GM12801 (cell line): ENCODE measurements around the gene RASIP1.

ENCODE experiments used
- CTCF ChIP-seq: IDR thresholded peaks from one replicate; pipeline ENCODE4 v1.5.1; 2011; ENCODE audit warnings: control low read depth; ENCODE audit not compliant: insufficient read length; ENCODE audit errors: extremely low read depth

Gene RASIP1

GRCh38 chr19:48739404-48740163 lies 826 bp downstream of the RASIP1 start:
- no peak for TF ChIP-seq CTCF

DNA sequence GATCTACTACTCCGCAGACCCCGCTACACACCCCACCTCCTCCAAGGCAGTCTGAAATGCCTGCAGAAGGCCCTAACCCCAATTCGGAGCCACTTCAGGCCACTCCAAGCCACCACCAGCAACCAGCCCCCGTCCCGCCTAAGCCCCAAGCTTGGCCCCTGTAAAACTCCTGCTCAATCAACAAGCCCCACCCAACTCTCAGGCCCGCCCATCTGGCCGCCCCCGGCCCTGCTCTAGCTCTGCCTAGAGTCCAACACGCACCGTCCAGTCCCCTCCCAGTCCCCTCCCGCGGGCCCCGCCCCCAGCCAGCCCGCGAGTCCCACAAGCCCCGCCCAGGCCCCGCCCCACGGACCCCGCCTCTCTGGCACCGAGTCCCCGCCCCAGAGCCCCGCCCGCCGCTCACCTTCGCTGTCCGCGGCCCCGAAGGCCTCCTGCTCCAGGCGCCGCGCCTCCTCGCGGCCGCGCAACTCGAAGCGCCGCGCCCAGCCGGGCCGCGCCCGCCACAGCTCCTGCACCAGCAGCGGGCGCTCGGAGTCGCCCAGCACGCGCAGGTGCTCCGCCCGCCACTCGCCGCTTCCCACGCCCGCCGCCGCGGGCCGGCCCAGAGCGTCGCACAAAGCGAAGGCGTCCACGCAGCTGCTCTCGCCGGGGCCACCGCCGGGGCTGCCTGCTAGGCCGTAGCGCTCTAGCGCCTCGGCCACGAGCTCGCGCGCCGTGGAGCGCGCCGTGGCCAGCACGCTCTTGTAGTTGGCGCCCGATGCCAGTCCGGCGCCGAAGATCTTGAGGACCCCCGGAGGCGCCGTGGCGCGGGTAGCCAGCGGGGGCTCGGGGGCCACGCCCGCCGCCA lies 1.6 kb downstream of the RASIP1 start:
- TF ChIP-seq CTCF: no peak

GRCh38 chr19:48737360-48737998 lies 2.9 kb downstream of the RASIP1 start:
- TF ChIP-seq CTCF: no peak

- TF ChIP-seq CTCF: no peak
These were observed 5.3 kb downstream of the RASIP1 start for GRCh38 chr19:48735031-48735615.

DNA sequence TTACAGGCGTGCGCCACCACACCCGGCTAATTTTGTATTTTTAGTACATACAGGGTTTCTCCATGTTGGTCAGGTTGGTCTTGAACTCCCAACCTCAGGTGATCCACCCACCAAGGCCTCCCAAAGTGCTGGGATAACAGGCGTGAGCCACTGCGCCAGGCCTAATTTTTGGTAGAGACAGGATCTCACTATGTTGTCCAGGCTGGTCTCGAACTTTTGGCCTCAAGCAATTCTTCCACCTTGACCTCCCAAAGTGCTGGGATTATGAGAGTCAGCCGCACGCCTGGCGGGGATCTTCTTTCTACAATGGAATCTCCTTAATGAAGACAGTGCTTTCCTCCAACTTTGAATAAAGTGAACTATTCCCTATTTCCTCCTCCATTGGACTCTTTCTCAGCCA lies 5.8 kb downstream of the RASIP1 start:
- no peak for TF ChIP-seq CTCF

DNA sequence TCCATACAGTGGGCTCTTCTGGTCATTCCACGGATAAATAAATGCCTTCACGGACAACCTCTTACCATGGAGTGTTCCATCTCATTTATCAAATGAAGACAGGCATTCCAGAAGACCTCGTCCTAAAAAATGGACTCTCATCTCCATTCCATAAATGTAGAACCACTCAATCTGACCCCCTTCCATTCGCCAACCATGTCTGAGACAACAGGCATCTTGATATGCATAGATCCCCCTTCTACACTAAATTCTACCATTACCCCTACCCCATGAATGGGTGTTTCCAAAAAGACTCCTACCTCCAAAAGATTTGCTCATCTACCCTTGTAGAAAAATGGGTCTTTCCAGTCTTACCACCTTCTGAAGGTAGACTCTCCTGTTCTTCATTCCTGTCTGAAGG lies 9.0 kb downstream of the RASIP1 start:
- TF ChIP-seq CTCF: no peak
